GM12892 (cell line): ENCODE data around the gene LKAAEAR1.

Experiments
- POLR2A ChIP-seq: IDR thresholded peaks from 2 replicates; pipeline ENCODE4 v1.6.1; 2011; ENCODE audit warnings: low read depth, low read length, control low read depth
- POLR2AphosphoS5 ChIP-seq: IDR thresholded peaks from 2 replicates; pipeline ENCODE4 v1.6.1; 2011; ENCODE audit warnings: low read depth, low read length, control low read depth

- TF ChIP-seq POLR2AphosphoS5 = no peak
- no peak for TF ChIP-seq POLR2A
These were observed 14.3 kb upstream of the LKAAEAR1 start for GRCh38 chr20:64098471-64099013.
